HG03520 (cell line): Measurements from ENCODE around the gene TGFBI.

ENCODE experiments used
- ATAC-seq: cut with Tn5 transposase; IDR thresholded peaks from one replicate; pipeline ENCODE4 v1.9.1; 2021; ENCODE audit warnings: mild to moderate bottlenecking, moderate library complexity; ENCODE audit not compliant: unreplicated experiment

TGFBI gene

GRCh38 chr5:136023958-136024541 lies 4.7 kb upstream of the TGFBI start:
- no peak for ATAC-seq

GRCh38 chr5:136025900-136026299 lies 2.9 kb upstream of the TGFBI start:
- ATAC-seq, result no peak

DNA sequence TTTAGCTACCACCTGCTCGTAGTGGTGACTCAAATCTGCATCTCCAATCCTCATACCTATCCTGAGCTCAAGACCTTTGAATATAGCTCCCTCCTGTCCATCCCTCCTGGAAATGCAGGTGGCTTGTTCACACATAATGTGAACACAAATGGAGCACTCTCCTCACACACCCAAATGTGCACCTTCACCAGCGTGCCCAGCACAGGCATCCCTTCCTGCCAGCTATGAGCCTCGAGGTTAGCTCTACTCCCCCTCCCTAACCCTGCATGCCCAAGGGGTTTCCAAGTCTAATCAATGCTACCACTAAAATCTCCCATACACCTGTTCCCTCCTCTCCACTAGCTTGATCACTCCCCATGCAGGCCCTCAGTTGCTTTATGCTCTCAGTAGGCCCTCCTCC lies 2.2 kb upstream of the TGFBI start:
- ATAC-seq, result no peak

GRCh38 chr5:136027311-136027710 lies 1.5 kb upstream of the TGFBI start:
- no peak for ATAC-seq

- ATAC-seq, result no peak
Observed at GRCh38 chr5:136028090-136028489, 698 bp upstream of the TGFBI start.

GRCh38 chr5:136030252-136030651 lies 1.5 kb downstream of the TGFBI start:
- no peak for ATAC-seq

DNA sequence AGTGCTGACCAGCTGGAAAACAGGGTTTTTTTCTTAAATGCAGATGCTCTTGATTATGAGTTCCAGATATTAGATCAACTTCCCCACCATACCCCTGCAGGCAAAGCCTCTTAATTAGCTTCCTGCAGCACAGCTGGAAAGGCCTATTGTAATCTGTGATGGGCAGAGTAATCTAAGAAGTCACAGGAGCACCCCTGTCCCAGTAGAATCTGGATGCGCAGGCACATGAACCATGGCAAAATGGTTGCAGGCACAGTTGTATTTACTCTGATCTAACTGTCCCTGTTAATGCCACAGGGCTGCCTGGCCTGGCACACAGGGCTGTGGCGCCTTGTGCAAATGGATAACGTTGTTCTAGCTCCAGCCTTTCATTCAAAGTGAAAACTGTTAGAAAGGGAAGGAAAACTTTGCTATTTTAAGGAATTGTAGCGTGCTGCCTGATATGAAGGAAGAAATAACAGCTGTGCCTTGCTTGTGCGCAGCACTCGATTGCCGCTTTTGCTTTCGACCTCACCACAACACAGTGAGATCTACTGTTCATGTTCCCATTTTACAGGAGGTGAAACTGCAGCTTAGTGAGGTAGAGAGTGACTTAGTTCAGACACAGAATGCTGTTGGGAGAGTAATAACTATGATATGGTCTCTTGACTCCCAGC lies 2.3 kb downstream of the TGFBI start:
- peak; percentile 66 for ATAC-seq

- ATAC-seq, result no peak
Observed at GRCh38 chr5:136031711-136032110, 2.9 kb downstream of the TGFBI start.

- no peak for ATAC-seq
Observed at GRCh38 chr5:136032564-136032963, 3.8 kb downstream of the TGFBI start.

GRCh38 chr5:136033234-136033633 lies 4.4 kb downstream of the TGFBI start:
- ATAC-seq, result no peak

GRCh38 chr5:136033848-136034247 lies 5.1 kb downstream of the TGFBI start:
- no peak for ATAC-seq

- ATAC-seq, result no peak
Observed at GRCh38 chr5:136034492-136034891, 5.7 kb downstream of the TGFBI start.

DNA sequence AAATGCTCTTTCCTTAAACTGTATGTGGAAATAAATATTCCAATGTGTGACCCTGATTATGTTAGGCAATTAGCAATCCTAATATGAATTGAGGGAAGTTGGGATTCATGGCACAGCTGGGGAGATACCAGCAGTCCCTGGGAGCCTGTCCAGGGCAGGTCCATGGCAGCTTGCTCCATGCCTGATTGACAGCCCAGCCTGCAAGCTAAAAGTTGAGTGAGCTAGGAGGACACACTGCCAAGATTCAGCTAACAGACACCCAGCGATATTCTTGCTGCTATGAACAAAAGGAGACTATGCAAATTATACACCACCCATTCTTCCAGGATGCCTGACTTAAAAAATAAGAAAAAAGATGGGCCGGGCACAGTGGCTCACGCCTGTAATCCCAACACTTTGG lies 6.2 kb downstream of the TGFBI start:
- no peak for ATAC-seq

DNA sequence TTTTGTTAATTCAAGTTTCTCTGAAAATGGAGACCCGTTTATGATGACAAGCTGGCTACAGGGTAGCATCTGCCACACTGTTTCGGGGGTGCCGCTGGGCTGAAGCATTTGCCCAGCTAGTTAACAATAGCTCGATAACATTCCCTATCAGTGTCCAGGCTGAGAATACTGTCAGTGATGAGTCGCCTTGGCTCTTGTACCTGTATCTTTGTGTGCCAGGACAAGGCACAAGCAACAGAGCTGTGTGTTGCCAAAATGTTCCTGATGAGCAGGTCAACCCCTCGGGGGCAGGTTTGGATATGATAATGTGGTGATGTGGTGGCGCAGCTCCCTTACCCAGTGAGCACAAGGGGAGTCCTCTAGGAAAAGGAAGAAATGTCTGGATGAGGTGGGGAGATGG lies 7.0 kb downstream of the TGFBI start:
- ATAC-seq, result no peak

GRCh38 chr5:136036293-136036911 lies 7.6 kb downstream of the TGFBI start:
- ATAC-seq, result no peak

- no peak for ATAC-seq
Observed at GRCh38 chr5:136037001-136037705, 8.4 kb downstream of the TGFBI start.

GRCh38 chr5:136038635-136039034 lies 9.8 kb downstream of the TGFBI start:
- no peak for ATAC-seq

GRCh38 chr5:136039202-136039601 lies 10.4 kb downstream of the TGFBI start:
- ATAC-seq, result no peak

- ATAC-seq, result no peak
Observed at GRCh38 chr5:136040746-136041415, 12.1 kb downstream of the TGFBI start.

DNA sequence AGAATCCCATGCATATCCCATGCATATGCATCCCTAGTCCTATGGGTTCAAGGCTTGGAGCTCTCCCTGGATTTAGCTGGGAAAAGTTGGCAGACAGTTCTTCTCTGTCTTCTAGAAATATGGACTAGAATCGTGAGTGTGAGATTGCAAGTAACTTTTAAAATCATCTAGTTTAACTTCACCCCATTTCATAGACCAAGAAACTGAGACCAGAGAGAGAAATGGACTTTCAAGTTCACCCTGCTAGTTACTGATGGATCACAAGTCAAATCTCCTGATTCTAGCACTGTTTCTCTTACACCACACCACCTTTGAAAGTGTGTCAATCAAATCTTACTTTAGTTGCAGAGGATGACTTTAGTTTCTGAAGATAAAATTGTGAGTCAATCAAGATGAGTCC lies 13.4 kb downstream of the TGFBI start:
- no peak for ATAC-seq

DNA sequence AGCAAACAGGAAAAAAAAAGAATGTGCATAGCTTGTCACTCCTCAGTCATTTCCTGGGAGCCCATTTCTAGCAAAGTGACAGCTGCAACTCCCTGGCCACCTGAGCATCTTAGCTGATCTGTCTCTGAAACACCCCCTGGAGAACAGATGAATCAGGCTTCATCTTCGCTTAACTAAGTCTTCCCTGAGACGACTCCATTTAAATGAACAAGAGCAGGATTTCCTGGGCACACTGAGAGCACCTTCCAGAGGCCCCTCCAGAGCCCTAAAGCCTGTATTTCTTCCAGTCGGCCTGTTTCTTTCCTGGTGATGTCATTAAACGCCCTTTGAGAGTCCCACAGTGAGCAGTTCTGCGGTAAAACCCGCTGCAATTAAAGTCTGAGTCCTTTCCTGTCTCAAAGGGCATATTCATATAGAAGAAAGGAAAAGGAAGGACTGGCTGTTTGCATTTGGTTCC lies 13.9 kb downstream of the TGFBI start:
- no peak for ATAC-seq
